CD4-positive, alpha-beta memory T cell (primary cell): ENCODE measurements around the gene TRABD2B. TPM values are rescaled to one million over a fixed set of nuclear protein-coding genes. Genes with fewer than 3 reads are reported as not detected.

Source experiments
- CTCF ChIA-PET: fragments of 350-600 bp; sonication (Branson Sonifier 250); formaldehyde crosslinking; loops from one replicate; lab custom pipeline; 2021; ENCODE audit warnings: inconsistent platforms; ENCODE audit not compliant: partially characterized antibody; lab: Charles Lee
- POLR2A ChIA-PET: fragments of 350-600 bp; sonication (Branson Sonifier 250); formaldehyde crosslinking; loops from one replicate; lab custom pipeline; 2021; ENCODE audit not compliant: partially characterized antibody; lab: Charles Lee
- DNase-seq, 5 donors: peaks; one replicate each; pipeline versions ENCODE4 v3.0.0 to v3.0.0-alpha.2; 2020 to 2022; ENCODE audit warnings: mixed read lengths in 1 of 5
- H3K27ac ChIP-seq: one replicate; pipeline ENCODE4 v1.7.0; 2013; ENCODE audit warnings: low read depth, low read length
- H3K27me3 ChIP-seq: 2 replicates; pipeline ENCODE4 v1.7.0; 2013; ENCODE audit warnings: mild to moderate bottlenecking, low read length, moderate library complexity; ENCODE audit not compliant: insufficient read depth
- H3K36me3 ChIP-seq: 2 replicates; pipeline ENCODE4 v1.7.0; 2013; ENCODE audit warnings: mild to moderate bottlenecking, low read length, moderate library complexity; ENCODE audit not compliant: insufficient read depth
- H3K4me1 ChIP-seq: 2 replicates; pipeline ENCODE4 v1.7.0; 2013; ENCODE audit warnings: mild to moderate bottlenecking, low read length, moderate library complexity; ENCODE audit not compliant: insufficient read depth
- H3K4me3 ChIP-seq, 2 donors: one replicate each; pipeline ENCODE4 v1.7.0; 2013; ENCODE audit warnings: low read length in 2 of 2, mild to moderate bottlenecking in 1 of 2
- H3K9me3 ChIP-seq, 2 donors: one replicate each; pipeline ENCODE4 v1.7.0; 2013; ENCODE audit warnings: low read length in 2 of 2, control low read depth in 1 of 2; ENCODE audit not compliant: control insufficient read depth in 1 of 2
- H3K27ac Mint-ChIP-seq, 7 donors: one replicate each; pipeline ENCODE4 v1.8.0; 2020 to 2021; ENCODE audit warnings: mixed read lengths in 7 of 7, mild to moderate bottlenecking in 6 of 7, inconsistent platforms in 3 of 7, moderate library complexity in 3 of 7
- H3K27me3 Mint-ChIP-seq, 2 donors: one replicate each; pipeline ENCODE4 v1.8.0; 2020 to 2021; ENCODE audit warnings: mixed read lengths in 2 of 2
- H3K36me3 Mint-ChIP-seq, 2 donors: one replicate each; pipeline ENCODE4 v1.8.0; 2020 to 2021; ENCODE audit warnings: mixed read lengths in 2 of 2, inconsistent platforms in 1 of 2, mild to moderate bottlenecking in 1 of 2
- H3K4me1 Mint-ChIP-seq, 4 donors: one replicate each; pipeline ENCODE4 v1.8.0; 2020 to 2021; ENCODE audit warnings: mixed read lengths in 4 of 4, mild to moderate bottlenecking in 1 of 4
- H3K4me3 Mint-ChIP-seq, 8 donors: one replicate each; pipeline ENCODE4 v1.8.0; 2020 to 2021; ENCODE audit warnings: mixed read lengths in 8 of 8, mild to moderate bottlenecking in 7 of 8, moderate library complexity in 6 of 8, inconsistent platforms in 3 of 8
- H3K9me3 Mint-ChIP-seq, 8 donors: one replicate each; pipeline ENCODE4 v1.8.0; 2020 to 2021; ENCODE audit warnings: mixed read lengths in 8 of 8, mild to moderate bottlenecking in 5 of 8, inconsistent platforms in 3 of 8, moderate library complexity in 1 of 8
- intact Hi-C: fragments of 100-400 bp; cut with micrococcal nuclease; formaldehyde crosslinking; loops from one replicate; pipeline ENCODE4 v1.15.1; 2023
- polyA plus RNA-seq, 2 donors: library from polyadenylated mRNA; unstranded; fragments of 300-500 nt; fragmentation: Illumina TruSeq; gene quantifications; one replicate each; pipeline ENCODE4 v1.2.3, GENCODE V29; 2021
- total RNA-seq, 2 experiments: library from RNA; stranded (reverse); gene quantifications; one replicate each; pipeline ENCODE4 v1.2.3, GENCODE V29; 2021

The TRABD2B gene
- total and polyA plus RNA-seq, 4 experiments from 2014 or later = not detected

DNA sequence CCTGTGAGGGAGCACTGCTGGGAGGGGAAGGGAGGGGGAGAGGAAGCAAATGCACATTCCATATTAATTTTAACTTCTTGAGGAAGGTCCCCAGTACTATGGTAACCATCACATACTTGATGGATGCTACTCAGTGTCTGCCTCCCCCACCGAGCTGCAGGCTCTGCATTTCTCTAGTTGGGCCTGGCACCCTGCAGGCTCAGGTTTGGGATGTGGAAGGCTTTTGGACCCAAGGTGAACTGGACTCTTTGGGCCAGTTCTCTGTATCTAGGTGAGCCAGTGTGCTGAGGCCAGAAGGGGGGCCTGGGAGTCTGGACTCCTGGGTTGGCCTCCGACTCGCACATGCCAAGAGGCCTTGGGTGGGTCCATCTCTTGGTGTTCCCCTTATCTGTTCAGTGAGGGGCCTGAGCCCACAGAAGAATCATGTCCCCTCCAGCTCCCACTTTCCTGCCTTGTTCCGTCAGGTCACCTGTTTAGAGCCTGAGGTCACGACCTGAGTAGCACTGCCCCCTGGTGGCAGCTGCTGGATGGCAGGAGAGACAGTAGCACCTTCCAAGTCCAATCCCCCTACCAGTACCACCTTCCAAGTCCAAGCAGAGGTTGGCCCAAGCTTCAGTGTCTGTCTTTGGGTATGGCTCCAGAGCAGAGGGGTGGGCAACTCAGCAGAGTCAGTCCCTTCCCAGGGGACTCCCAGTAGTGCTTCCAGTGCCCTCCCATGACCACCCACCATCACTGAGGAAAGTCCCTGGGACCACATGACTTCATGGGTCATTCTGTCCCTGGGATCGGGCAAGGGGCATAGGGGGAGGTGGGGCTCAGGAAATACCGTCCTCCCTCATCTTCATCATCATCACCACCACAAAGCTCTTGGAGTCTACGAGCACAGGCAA lies 241.8 kb downstream of the TRABD2B start:
- CTCF ChIA-PET = interaction anchor here (1.3 to 1.9 kb wide), 4 partner anchors 9 to 74 kb away, joined by 3 to 12 read pairs (median 4); no protein-coding TSS in a partner anchor

GRCh38 chr1:47754221-47754620 lies 243.0 kb downstream of the TRABD2B start:
- DNase-seq = no peak
- H3K27me3 Mint-ChIP-seq = peaks cover 8 to 11% of the 10 kb centered on the region in 2 donors
- Histone ChIP-seq H3K4me1 (no peaks in the 10 kb centered on the region), H3K4me3 (no peak overlapping the region), H3K9me3 (no peaks in the 10 kb centered on the region), H3K27me3 (no peaks in the 10 kb centered on the region), H3K27ac (no peak overlapping the region), H3K36me3 (no peaks in the 10 kb centered on the region)
- H3K36me3 Mint-ChIP-seq = no peaks in the 10 kb centered on the region
- CTCF ChIA-PET = interaction anchor here (1.3 to 1.9 kb wide), 3 partner anchors 10 to 12 kb away, joined by 3 to 12 read pairs (median 3); no protein-coding TSS in a partner anchor
- no peaks in the 10 kb centered on the region for H3K9me3 Mint-ChIP-seq
- POLR2A ChIA-PET = no interaction called here
- H3K4me1 Mint-ChIP-seq = no peaks in the 10 kb centered on the region
- no peak overlapping the region for H3K27ac Mint-ChIP-seq
- intact Hi-C loops = no loop called here
- no peak overlapping the region for H3K4me3 Mint-ChIP-seq

More for the DNA sequence above, 241.8 kb downstream of the TRABD2B start:
- Mint-ChIP-seq H3K27me3 (peaks cover 16% of the 10 kb centered on the region in 2 donors), H3K9me3 (no peaks in the 10 kb centered on the region), H3K27ac (no peak overlapping the region), H3K4me3 (no peak overlapping the region), H3K4me1 (no peaks in the 10 kb centered on the region), H3K36me3 (no peaks in the 10 kb centered on the region)
- Histone ChIP-seq H3K9me3 (no peaks in the 10 kb centered on the region), H3K4me1 (no peaks in the 10 kb centered on the region), H3K27me3 (no peaks in the 10 kb centered on the region), H3K27ac (no peak overlapping the region), H3K4me3 (no peak overlapping the region), H3K36me3 (no peaks in the 10 kb centered on the region)
- intact Hi-C loops = no loop called here
- DNase-seq = peak in 4 of 5 donors; percentile 10 to 18 (median 13)
- POLR2A ChIA-PET = no interaction called here

DNA sequence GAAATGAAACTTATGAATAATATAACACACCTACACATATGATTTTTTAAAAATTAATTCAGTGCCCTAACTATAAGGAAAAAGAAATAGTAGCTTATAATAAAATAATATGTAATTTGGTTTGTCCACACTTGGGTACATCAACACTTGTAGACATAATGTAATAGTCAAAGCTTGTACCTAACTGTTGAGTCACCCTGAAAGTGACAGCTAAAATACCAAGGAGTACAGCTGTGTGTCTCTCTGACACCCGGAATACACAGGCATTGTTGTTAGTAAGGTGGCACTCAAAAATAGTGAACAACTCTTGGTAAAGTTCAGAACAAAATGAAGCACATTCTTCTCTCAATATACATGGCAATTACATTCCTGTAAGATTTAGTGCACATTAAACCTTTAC lies 243.4 kb downstream of the TRABD2B start:
- Histone ChIP-seq H3K9me3 (no peaks in the 10 kb centered on the region), H3K27me3 (no peaks in the 10 kb centered on the region), H3K27ac (no peak overlapping the region), H3K4me1 (no peaks in the 10 kb centered on the region), H3K4me3 (no peak overlapping the region), H3K36me3 (no peaks in the 10 kb centered on the region)
- no peak overlapping the region for H3K4me3 Mint-ChIP-seq
- POLR2A ChIA-PET = no interaction called here
- no peak for DNase-seq
- intact Hi-C loops = no loop called here
- H3K27me3 Mint-ChIP-seq = peaks cover 6 to 10% of the 10 kb centered on the region in 2 donors
- no peaks in the 10 kb centered on the region for H3K9me3 Mint-ChIP-seq
- H3K27ac Mint-ChIP-seq = no peak overlapping the region
- no peaks in the 10 kb centered on the region for H3K4me1 Mint-ChIP-seq
- no peaks in the 10 kb centered on the region for H3K36me3 Mint-ChIP-seq
- CTCF ChIA-PET = interaction anchor here (0.8 kb wide), 2 partner anchors 9 to 16 kb away, joined by 3 to 4 read pairs; no protein-coding TSS in a partner anchor

- H3K27ac Mint-ChIP-seq = no peak overlapping the region
- POLR2A ChIA-PET = no interaction called here
- DNase-seq = no peak
Measured at GRCh38 chr1:47752559-47752958, 244.6 kb downstream of the TRABD2B start.

DNA sequence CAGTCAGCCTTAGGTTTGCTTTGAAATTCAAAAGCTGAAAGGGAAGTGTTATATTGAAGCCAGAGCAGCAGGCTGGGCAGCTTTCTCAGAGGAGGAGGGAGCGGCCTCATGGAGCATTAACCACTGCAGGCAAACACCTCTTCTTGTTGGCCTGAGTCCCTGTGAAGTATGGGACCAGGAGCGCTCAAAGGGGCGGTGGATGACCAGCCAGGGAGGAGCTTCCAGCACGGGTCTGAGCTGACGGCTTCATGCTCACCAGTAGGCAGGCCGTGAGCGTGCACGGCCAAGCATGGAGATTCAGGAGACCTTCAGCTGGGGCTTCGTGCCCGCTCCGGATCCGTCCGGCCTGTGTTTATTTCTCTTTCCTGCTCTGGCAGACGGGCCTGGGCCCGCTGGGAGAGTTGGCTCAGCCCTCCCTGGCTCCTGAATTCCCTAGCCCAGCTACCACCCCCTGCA lies 245.2 kb downstream of the TRABD2B start:
- DNase-seq = no peak
- no peaks in the 10 kb centered on the region for H3K9me3 ChIP-seq
- CTCF ChIA-PET = no interaction called here
- no peak overlapping the region for H3K27ac ChIP-seq
- H3K27ac Mint-ChIP-seq = no peak overlapping the region
- no peak overlapping the region for H3K4me3 Mint-ChIP-seq
- no peaks in the 10 kb centered on the region for H3K27me3 ChIP-seq
- no peaks in the 10 kb centered on the region for H3K9me3 Mint-ChIP-seq
- H3K4me1 ChIP-seq = no peaks in the 10 kb centered on the region
- H3K4me1 Mint-ChIP-seq = no peaks in the 10 kb centered on the region
- intact Hi-C loops = no loop called here
- no peaks in the 10 kb centered on the region for H3K36me3 Mint-ChIP-seq
- H3K27me3 Mint-ChIP-seq = peaks cover 3 to 9% of the 10 kb centered on the region in 2 donors
- H3K4me3 ChIP-seq = no peak overlapping the region
- no peaks in the 10 kb centered on the region for H3K36me3 ChIP-seq
- POLR2A ChIA-PET = no interaction called here

More at GRCh38 chr1:47752559-47752958, 244.6 kb downstream of the TRABD2B start:
- intact Hi-C loops = no loop called here
- H3K36me3 ChIP-seq = no peaks in the 10 kb centered on the region
- H3K4me3 Mint-ChIP-seq = no peak overlapping the region
- H3K36me3 Mint-ChIP-seq = no peaks in the 10 kb centered on the region
- H3K4me1 Mint-ChIP-seq = no peaks in the 10 kb centered on the region
- H3K27me3 ChIP-seq = no peaks in the 10 kb centered on the region
- peaks cover 3 to 9% of the 10 kb centered on the region in 2 donors for H3K27me3 Mint-ChIP-seq
- H3K9me3 ChIP-seq = no peaks in the 10 kb centered on the region
- no peak overlapping the region for H3K27ac ChIP-seq
- no peak overlapping the region for H3K4me3 ChIP-seq
- H3K9me3 Mint-ChIP-seq = no peaks in the 10 kb centered on the region
- no peaks in the 10 kb centered on the region for H3K4me1 ChIP-seq
- CTCF ChIA-PET = interaction anchor here (0.8 kb wide), 1 partner anchor 42 kb away, joined by 3 read pairs; no protein-coding TSS in a partner anchor

GRCh38 chr1:47751193-47751592 lies 246.0 kb downstream of the TRABD2B start:
- intact Hi-C loops = no loop called here
- Histone ChIP-seq H3K27ac (no peak overlapping the region), H3K4me3 (no peak overlapping the region), H3K4me1 (no peaks in the 10 kb centered on the region), H3K27me3 (no peaks in the 10 kb centered on the region), H3K36me3 (no peaks in the 10 kb centered on the region), H3K9me3 (no peaks in the 10 kb centered on the region)
- no peaks in the 10 kb centered on the region for H3K9me3 Mint-ChIP-seq
- H3K4me3 Mint-ChIP-seq = no peak overlapping the region
- H3K27me3 Mint-ChIP-seq = peaks cover 4 to 10% of the 10 kb centered on the region in 2 donors
- POLR2A ChIA-PET = no interaction called here
- no peaks in the 10 kb centered on the region for H3K4me1 Mint-ChIP-seq
- no peak for DNase-seq
- CTCF ChIA-PET = no interaction called here
- no peak overlapping the region for H3K27ac Mint-ChIP-seq
- H3K36me3 Mint-ChIP-seq = no peaks in the 10 kb centered on the region
